ENCODE results near the gene UTP4.

The UTP4 gene
- 18.5 to 84.2 (median 30.2) reads per million in 9 experiments for total RNA-seq

GRCh38 chr16:69132424-69133252 is at the start of gene UTP4, which contains the start of gene CHTF8:
Gene UTP4, plus strand, starts transcription at chr16:69132649. Its CDS starts 811 bp downstream, at chr16:69133460.
Gene CHTF8, minus strand, starts transcription at chr16:69132588. Its CDS starts 11,130 bp downstream, at chr16:69121458.
- H3K4me1 Mint-ChIP-seq (ENCODE audit: low read depth in 2 of 2): peaks cover 37 to 47% of the 10 kb centered on the region in 2 donors
- ATAC-seq (replicated peaks): peak; percentile 94

GRCh38 chr16:69083306-69083941 is 49.0 kb upstream of the UTP4 start:
- Mint-ChIP-seq H3K36me3 (ENCODE audit: insufficient read depth) (peaks cover 13% of the 10 kb centered on the region), H3K9me3 (no peaks in the 10 kb centered on the region), H3K4me1 (ENCODE audit: low read depth in 2 of 2) (peaks cover 0 to 6% of the 10 kb centered on the region in 2 donors), H3K27me3 (no peaks in the 10 kb centered on the region), H3K4me3 (no peak overlapping the region), H3K27ac (no peak overlapping the region)
- DNase-seq (no peak), ATAC-seq (replicated peaks) (no peak)

More at GRCh38 chr16:69132424-69133252, at the start of gene UTP4, which contains the start of gene CHTF8:
- no peaks in the 10 kb centered on the region for H3K27me3 Mint-ChIP-seq
- peak; percentile 80 to 83 (median 81) for DNase-seq
- H3K27ac Mint-ChIP-seq: peak within 1 kb of the TSS; percentile 95 to 96
- peaks cover 38% of the 10 kb centered on the region for H3K36me3 Mint-ChIP-seq (ENCODE audit: insufficient read depth)
- no peaks in the 10 kb centered on the region for H3K9me3 Mint-ChIP-seq
- peak within 1 kb of the TSS; percentile 91 to 95 for H3K4me3 Mint-ChIP-seq

- DNase-seq (no peak), ATAC-seq (replicated peaks) (no peak)
- Mint-ChIP-seq H3K4me3 (no peak overlapping the region), H3K36me3 (ENCODE audit: insufficient read depth) (peaks cover 16% of the 10 kb centered on the region), H3K27me3 (no peaks in the 10 kb centered on the region), H3K27ac (no peak overlapping the region), H3K4me1 (ENCODE audit: low read depth in 2 of 2) (peaks cover 5 to 14% of the 10 kb centered on the region in 2 donors), H3K9me3 (no peaks in the 10 kb centered on the region)
Observed at GRCh38 chr16:69084289-69084688, 48.2 kb upstream of the UTP4 start.

GRCh38 chr16:69085032-69085695 is 47.3 kb upstream of the UTP4 start:
- Mint-ChIP-seq H3K4me1 (ENCODE audit: low read depth in 2 of 2) (peaks cover 11 to 18% of the 10 kb centered on the region in 2 donors), H3K9me3 (no peaks in the 10 kb centered on the region), H3K36me3 (ENCODE audit: insufficient read depth) (peaks cover 17% of the 10 kb centered on the region), H3K27me3 (no peaks in the 10 kb centered on the region), H3K4me3 (no peak overlapping the region), H3K27ac (peak overlapping the region in 1 of 2 donors; percentile 9)
- no peak for DNase-seq
- no peak for ATAC-seq (replicated peaks)

- Mint-ChIP-seq H3K4me3 (no peak overlapping the region), H3K36me3 (ENCODE audit: insufficient read depth) (peaks cover 17% of the 10 kb centered on the region), H3K4me1 (ENCODE audit: low read depth in 2 of 2) (peaks cover 11 to 18% of the 10 kb centered on the region in 2 donors), H3K27ac (no peak overlapping the region), H3K27me3 (no peaks in the 10 kb centered on the region), H3K9me3 (no peaks in the 10 kb centered on the region)
- DNase-seq (no peak), ATAC-seq (replicated peaks) (no peak)
Observed at GRCh38 chr16:69087161-69087581, 45.3 kb upstream of the UTP4 start.

- no peak for DNase-seq
- Mint-ChIP-seq H3K4me3 (no peak overlapping the region), H3K4me1 (ENCODE audit: low read depth in 2 of 2) (peaks cover 11 to 18% of the 10 kb centered on the region in 2 donors), H3K36me3 (ENCODE audit: insufficient read depth) (peaks cover 17% of the 10 kb centered on the region), H3K9me3 (no peaks in the 10 kb centered on the region), H3K27ac (peak overlapping the region in 1 of 2 donors; percentile 80), H3K27me3 (no peaks in the 10 kb centered on the region)
- no peak for ATAC-seq (replicated peaks)
Observed at GRCh38 chr16:69088684-69089083, 43.8 kb upstream of the UTP4 start.

- Mint-ChIP-seq H3K27ac (peak overlapping the region in 1 of 2 donors; percentile 80), H3K9me3 (no peaks in the 10 kb centered on the region), H3K4me1 (ENCODE audit: low read depth in 2 of 2) (peaks cover 11 to 18% of the 10 kb centered on the region in 2 donors), H3K27me3 (no peaks in the 10 kb centered on the region), H3K4me3 (no peak overlapping the region), H3K36me3 (ENCODE audit: insufficient read depth) (peaks cover 14% of the 10 kb centered on the region)
- DNase-seq (no peak), ATAC-seq (replicated peaks) (peak; percentile 52)
Observed at GRCh38 chr16:69089091-69089910, 43.1 kb upstream of the UTP4 start.

- H3K4me1 Mint-ChIP-seq (ENCODE audit: low read depth in 2 of 2): peaks cover 7 to 10% of the 10 kb centered on the region in 2 donors
- no peak for ATAC-seq (replicated peaks)
- DNase-seq: no peak
- H3K4me3 Mint-ChIP-seq: no peak overlapping the region
- H3K27me3 Mint-ChIP-seq: no peaks in the 10 kb centered on the region
- no peak overlapping the region for H3K27ac Mint-ChIP-seq
- H3K36me3 Mint-ChIP-seq (ENCODE audit: insufficient read depth): peaks cover 4% of the 10 kb centered on the region
- H3K9me3 Mint-ChIP-seq: no peaks in the 10 kb centered on the region
Observed at GRCh38 chr16:69093974-69094373, 38.5 kb upstream of the UTP4 start.

GRCh38 chr16:69094501-69094900 is 37.9 kb upstream of the UTP4 start:
- Mint-ChIP-seq H3K27ac (no peak overlapping the region), H3K9me3 (no peaks in the 10 kb centered on the region), H3K4me3 (no peak overlapping the region), H3K27me3 (no peaks in the 10 kb centered on the region), H3K4me1 (ENCODE audit: low read depth in 2 of 2) (peaks cover 2 to 4% of the 10 kb centered on the region in 2 donors), H3K36me3 (ENCODE audit: insufficient read depth) (no peaks in the 10 kb centered on the region)
- ATAC-seq (replicated peaks): no peak
- DNase-seq: no peak

GRCh38 chr16:69095193-69095592 is 37.3 kb upstream of the UTP4 start:
- DNase-seq: no peak
- H3K36me3 Mint-ChIP-seq (ENCODE audit: insufficient read depth): no peaks in the 10 kb centered on the region

GRCh38 chr16:69100071-69100691 is 32.3 kb upstream of the UTP4 start:
- H3K27ac Mint-ChIP-seq: no peak overlapping the region
- ATAC-seq (replicated peaks) (no peak), DNase-seq (no peak)
- peaks cover 9% of the 10 kb centered on the region for H3K36me3 Mint-ChIP-seq (ENCODE audit: insufficient read depth)
- no peak overlapping the region for H3K4me3 Mint-ChIP-seq
- H3K9me3 Mint-ChIP-seq: no peaks in the 10 kb centered on the region
- H3K4me1 Mint-ChIP-seq (ENCODE audit: low read depth in 2 of 2): peaks cover under 1% of the 10 kb centered on the region in 2 donors
- H3K27me3 Mint-ChIP-seq: peaks cover 36 to 53% of the 10 kb centered on the region in 2 donors

More at GRCh38 chr16:69095193-69095592, 37.3 kb upstream of the UTP4 start:
- peaks cover 0 to 3% of the 10 kb centered on the region in 2 donors for H3K27me3 Mint-ChIP-seq
- H3K4me3 Mint-ChIP-seq: no peak overlapping the region
- H3K27ac Mint-ChIP-seq: no peak overlapping the region
- no peaks in the 10 kb centered on the region for H3K4me1 Mint-ChIP-seq (ENCODE audit: low read depth in 2 of 2)
- ATAC-seq (replicated peaks): no peak
- H3K9me3 Mint-ChIP-seq: no peaks in the 10 kb centered on the region

Data from effector memory CD8-positive, alpha-beta T cell (primary cell).